GM23248 (cell line): ENCODE results near the gene ZBTB20. TPM values are rescaled to one million over a fixed set of nuclear protein-coding genes. Genes with fewer than 3 reads are reported as not detected.

Experiments used
- DNase-seq: peaks from one replicate; pipeline ENCODE4 v3.0.0-alpha.2; 2015
- H2AFZ ChIP-seq: fragments of 200-600 bp; sonication (generic); 2 replicates; pipeline ENCODE4 v1.6.1; 2016; ENCODE audit warnings: antibody characterized with exemption
- H3F3A ChIP-seq: fragments of 200-600 bp; sonication (generic); 2 replicates; pipeline ENCODE4 v1.6.1; 2016; ENCODE audit warnings: mild to moderate bottlenecking, antibody characterized with exemption, mixed run types; ENCODE audit not compliant: insufficient read depth
- H3K27ac ChIP-seq: fragments of 200-600 bp; sonication (generic); 2 replicates; pipeline ENCODE4 v1.5.1; 2016; ENCODE audit warnings: mild to moderate bottlenecking
- H3K27me3 ChIP-seq: fragments of 200-600 bp; sonication (generic); replicated peaks from 2 replicates; pipeline ENCODE4 v1.6.1; 2016; ENCODE audit warnings: mild to moderate bottlenecking; ENCODE audit not compliant: insufficient read depth
- H3K36me3 ChIP-seq: fragments of 200-600 bp; sonication (generic); 2 replicates; pipeline ENCODE4 v1.6.1; 2016; ENCODE audit warnings: low read depth, mild to moderate bottlenecking
- H3K4me1 ChIP-seq: fragments of 200-600 bp; sonication (generic); 2 replicates; pipeline ENCODE4 v1.6.1; 2016; ENCODE audit warnings: mild to moderate bottlenecking; ENCODE audit not compliant: insufficient read depth
- H3K4me2 ChIP-seq: fragments of 200-600 bp; sonication (generic); one replicate; pipeline ENCODE4 v1.6.1; 2016; ENCODE audit warnings: mild to moderate bottlenecking; ENCODE audit not compliant: unreplicated experiment
- H3K4me3 ChIP-seq: fragments of 200-600 bp; sonication (generic); 2 replicates; pipeline ENCODE4 v1.5.1; 2016; ENCODE audit warnings: mild to moderate bottlenecking
- H3K79me2 ChIP-seq: fragments of 200-600 bp; sonication (generic); 2 replicates; pipeline ENCODE4 v1.6.1; 2016; ENCODE audit warnings: mild to moderate bottlenecking; ENCODE audit not compliant: insufficient read depth
- H3K9ac ChIP-seq: fragments of 200-600 bp; sonication (generic); 2 replicates; pipeline ENCODE4 v1.6.1; 2016; ENCODE audit warnings: mild to moderate bottlenecking
- H3K9me2 ChIP-seq: fragments of 200-600 bp; sonication (generic); 2 replicates; pipeline ENCODE4 v1.6.1; 2016; ENCODE audit warnings: mixed run types, mild to moderate bottlenecking, moderate library complexity; ENCODE audit not compliant: insufficient read depth
- H3K9me3 ChIP-seq: fragments of 200-600 bp; sonication (generic); one replicate; pipeline ENCODE4 v1.6.1; 2017; ENCODE audit warnings: low read depth
- H4K20me1 ChIP-seq: fragments of 200-600 bp; sonication (generic); 2 replicates; pipeline ENCODE4 v1.6.0; 2016; ENCODE audit not compliant: insufficient read depth
- EZH2 ChIP-seq: fragments of 200-600 bp; sonication (generic); IDR thresholded peaks from 2 replicates; pipeline ENCODE4 v1.6.1; 2018; ENCODE audit warnings: antibody characterized with exemption, mild to moderate bottlenecking; ENCODE audit not compliant: insufficient read depth, poor library complexity, severe bottlenecking
- EZH2phosphoT487 ChIP-seq: fragments of 200-600 bp; sonication (generic); IDR thresholded peaks from 2 replicates; pipeline ENCODE4 v1.6.1; 2018; ENCODE audit warnings: antibody characterized with exemption, moderate library complexity, mild to moderate bottlenecking, low read depth; ENCODE audit not compliant: insufficient read depth
- WGBS, 2 experiments: methylation state at CpG; one replicate each; pipeline ENCODE4 v1.1.6; 2015 to 2017; ENCODE audit warnings: low lambda C conversion rate in 2 of 2, low coverage in 1 of 2; ENCODE audit errors: missing lambda C conversion rate in 2 of 2; 5-methylcytosine and 5-hydroxymethylcytosine counted together
- in situ Hi-C: fragments of 300-500 bp; cut with MboI; formaldehyde crosslinking; loops from 2 replicates; pipeline ENCODE4 v1.15.0; 2020
- polyA plus RNA-seq: library from polyadenylated mRNA; unstranded; fragments of >200 nt; fragmentation: Nextera tagmentation; extraction: Ambion mirVana; gene quantifications from 2 replicates; pipeline ENCODE4 v1.2.1, GENCODE V29; 2016
- total RNA-seq: library from RNA; depleted of rRNA; stranded (reverse); fragments of >200 nt; shearing (Covaris generic); gene quantifications from 2 replicates; pipeline ENCODE4 v1.2.3, GENCODE V29; 2014

The ZBTB20 gene
- total and polyA plus RNA-seq, 2 experiments from 2014 or later: 9.2 to 12.2 TPM

- H3K79me2 ChIP-seq: no peaks in the 10 kb centered on the region
- no peak overlapping the region for H3K4me3 ChIP-seq
- in situ Hi-C loops: no loop called here
- H3K9me3 ChIP-seq: no peaks in the 10 kb centered on the region
- no peak for TF ChIP-seq EZH2
- no peak for TF ChIP-seq EZH2phosphoT487
- no peaks in the 10 kb centered on the region for H3K36me3 ChIP-seq
- peaks cover 42% of the 10 kb centered on the region for H3K4me1 ChIP-seq
- H3K9ac ChIP-seq: no peak overlapping the region
- peak; percentile 19 for DNase-seq
- no peaks in the 10 kb centered on the region for H3K27me3 ChIP-seq
- no peak overlapping the region for H3K4me2 ChIP-seq
- no peaks in the 10 kb centered on the region for H4K20me1 ChIP-seq
- 79 to 87% methylated on average over 1 of the region's 1 CpG for WGBS, 2 experiments
- H2AFZ ChIP-seq: no peak overlapping the region
- peaks cover 41% of the 10 kb centered on the region for H3F3A ChIP-seq
- H3K9me2 ChIP-seq: no peaks in the 10 kb centered on the region
- H3K27ac ChIP-seq: no peak overlapping the region
Measured at GRCh38 chr3:114508976-114509375, 638.1 kb downstream of the ZBTB20 start.

- no peaks in the 10 kb centered on the region for H4K20me1 ChIP-seq
- TF ChIP-seq EZH2phosphoT487 (no peak), EZH2 (no peak)
- no peak overlapping the region for H3K9ac ChIP-seq
- H3K9me2 ChIP-seq: no peaks in the 10 kb centered on the region
- H3K27ac ChIP-seq: no peak overlapping the region
- no peak overlapping the region for H3K4me2 ChIP-seq
- 92 to 100% methylated on average over 1 of the region's 1 CpG for WGBS, 2 experiments
- peaks cover 44% of the 10 kb centered on the region for H3F3A ChIP-seq
- no peaks in the 10 kb centered on the region for H3K27me3 ChIP-seq
- in situ Hi-C loops: no loop called here
- no peak overlapping the region for H3K4me3 ChIP-seq
- no peaks in the 10 kb centered on the region for H3K9me3 ChIP-seq
- no peak overlapping the region for H2AFZ ChIP-seq
- no peaks in the 10 kb centered on the region for H3K79me2 ChIP-seq
- H3K36me3 ChIP-seq: no peaks in the 10 kb centered on the region
- peaks cover 42% of the 10 kb centered on the region for H3K4me1 ChIP-seq
- no peak for DNase-seq
Measured at GRCh38 chr3:114508208-114508607, 638.9 kb downstream of the ZBTB20 start.

GRCh38 chr3:114506591-114507300, 640.3 kb downstream of the ZBTB20 start:
- Histone ChIP-seq H3K4me1 (peaks cover 42% of the 10 kb centered on the region), H3K27me3 (no peaks in the 10 kb centered on the region), H3K9me3 (no peaks in the 10 kb centered on the region), H3K9me2 (no peaks in the 10 kb centered on the region), H3K79me2 (no peaks in the 10 kb centered on the region), H3F3A (peaks cover 44% of the 10 kb centered on the region), H2AFZ (no peak overlapping the region), H4K20me1 (no peaks in the 10 kb centered on the region), H3K27ac (peak overlapping the region; percentile 69), H3K4me3 (peak overlapping the region; percentile 4; the same call in 1 of the 2 replicates), H3K4me2 (peak overlapping the region; percentile 72), H3K36me3 (no peaks in the 10 kb centered on the region), H3K9ac (no peak overlapping the region; the same call in 1 of the 2 replicates)
- WGBS, 2 experiments: 2 to 5% methylated on average over 6 of the region's 6 CpGs
- DNase-seq: peak; percentile 78
- in situ Hi-C loops: no loop called here
- no peak for TF ChIP-seq EZH2phosphoT487
- TF ChIP-seq EZH2: no peak

- Histone ChIP-seq H3K9me2 (no peaks in the 10 kb centered on the region), H3F3A (peaks cover 44% of the 10 kb centered on the region), H3K36me3 (no peaks in the 10 kb centered on the region), H3K27ac (peak overlapping the region; percentile 69), H3K4me3 (peak overlapping the region; percentile 12; the same call in 1 of the 2 replicates), H4K20me1 (no peaks in the 10 kb centered on the region), H2AFZ (no peak overlapping the region), H3K9me3 (no peaks in the 10 kb centered on the region), H3K4me2 (peak overlapping the region; percentile 72), H3K4me1 (peaks cover 43% of the 10 kb centered on the region), H3K79me2 (no peaks in the 10 kb centered on the region), H3K9ac (no peak overlapping the region), H3K27me3 (no peaks in the 10 kb centered on the region)
- in situ Hi-C loops: no loop called here
- 63 to 64% methylated on average over 4 of the region's 4 CpGs for WGBS, 2 experiments
- DNase-seq: peak; percentile 72
- no peak for TF ChIP-seq EZH2phosphoT487
- no peak for TF ChIP-seq EZH2
Measured at GRCh38 chr3:114504941-114505628, 642.0 kb downstream of the ZBTB20 start.
